Smooth muscle cell of the brain vasculature (primary cell): ENCODE measurements around the gene USP11.

Source experiments
- DNase-seq: peaks from one replicate; pipeline ENCODE4 v3.0.0-alpha.2; 2012; ENCODE audit warnings: low read depth, low spot score

The USP11 gene

DNA sequence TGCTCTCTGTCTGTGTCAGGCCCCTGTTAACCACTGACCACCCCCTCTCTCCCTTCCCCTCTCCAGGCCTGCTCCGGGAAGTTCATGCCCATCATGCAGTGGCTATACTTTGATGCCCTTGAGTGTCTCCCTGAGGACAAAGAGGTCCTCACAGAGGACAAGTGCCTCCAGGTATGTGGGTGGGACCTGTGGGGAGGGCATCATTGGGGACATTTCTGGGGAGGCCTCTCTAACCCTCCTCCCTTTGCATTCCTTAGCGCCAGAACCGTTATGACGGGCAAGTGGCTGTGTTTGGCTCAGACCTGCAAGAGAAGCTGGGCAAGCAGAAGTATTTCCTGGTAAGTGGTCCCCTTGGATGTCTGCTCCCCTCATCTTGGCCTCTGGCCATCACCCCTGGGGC is 29.9 kb upstream of the USP11 start:
- no peak for DNase-seq

DNA sequence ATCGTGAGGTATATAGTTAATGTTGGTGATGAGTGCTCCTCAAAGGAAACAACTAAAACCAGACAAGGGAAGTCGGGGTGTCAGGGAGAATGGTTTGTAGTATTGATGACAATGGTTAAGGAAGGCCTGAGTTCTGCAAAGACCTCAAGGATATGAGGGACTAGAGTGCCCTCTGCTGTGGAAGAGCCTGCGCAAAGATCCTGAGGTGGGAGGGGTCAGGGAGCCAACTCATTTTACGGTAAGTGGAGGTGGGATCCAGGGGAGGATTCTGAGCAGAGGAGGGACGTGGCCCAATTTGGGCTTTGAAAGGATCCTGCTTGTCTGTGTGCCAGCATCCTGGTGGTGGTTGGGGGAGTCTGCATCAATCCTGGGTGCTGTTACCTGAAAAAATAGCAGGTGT is 27.8 kb upstream of the USP11 start:
- DNase-seq, result no peak

DNA sequence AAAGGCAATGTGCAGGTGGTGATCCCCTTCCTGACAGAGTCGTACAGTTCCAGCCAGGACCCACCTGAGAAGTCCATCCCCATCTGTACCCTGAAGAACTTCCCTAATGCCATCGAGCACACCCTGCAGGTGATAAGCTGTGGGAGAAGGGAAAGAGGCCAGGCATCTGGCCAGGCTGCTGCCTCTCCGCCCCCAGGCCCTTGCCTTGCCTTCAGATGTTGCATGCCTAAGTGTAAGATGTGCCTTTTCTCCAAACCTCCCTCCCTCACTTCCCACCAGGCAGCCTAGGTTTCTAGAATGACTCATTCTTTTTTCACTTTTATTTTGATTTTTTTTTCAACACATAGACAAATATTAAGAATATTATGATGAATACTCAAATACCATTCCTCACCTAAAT is 26.5 kb upstream of the USP11 start:
- no peak for DNase-seq

DNA sequence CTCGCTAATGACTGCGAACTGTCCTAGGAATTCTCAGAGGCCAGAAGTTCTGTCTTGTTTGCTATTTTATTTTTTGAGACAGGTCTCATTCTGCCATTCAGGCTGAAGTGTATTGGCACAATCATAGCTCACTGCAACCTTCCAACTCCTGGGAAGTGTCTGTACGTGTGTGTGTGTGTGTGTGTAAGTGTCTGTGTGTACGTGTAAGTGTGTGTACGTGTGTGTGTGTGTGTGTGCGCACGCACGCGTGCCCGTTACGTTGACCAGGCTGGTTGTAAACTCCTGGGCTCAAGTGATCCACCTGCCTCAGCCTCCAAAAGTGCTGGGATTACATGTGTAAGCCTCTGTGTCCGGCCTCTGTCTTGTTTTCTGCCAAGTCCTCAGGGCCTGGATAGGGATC is 24.7 kb upstream of the USP11 start:
- no peak for DNase-seq

DNA sequence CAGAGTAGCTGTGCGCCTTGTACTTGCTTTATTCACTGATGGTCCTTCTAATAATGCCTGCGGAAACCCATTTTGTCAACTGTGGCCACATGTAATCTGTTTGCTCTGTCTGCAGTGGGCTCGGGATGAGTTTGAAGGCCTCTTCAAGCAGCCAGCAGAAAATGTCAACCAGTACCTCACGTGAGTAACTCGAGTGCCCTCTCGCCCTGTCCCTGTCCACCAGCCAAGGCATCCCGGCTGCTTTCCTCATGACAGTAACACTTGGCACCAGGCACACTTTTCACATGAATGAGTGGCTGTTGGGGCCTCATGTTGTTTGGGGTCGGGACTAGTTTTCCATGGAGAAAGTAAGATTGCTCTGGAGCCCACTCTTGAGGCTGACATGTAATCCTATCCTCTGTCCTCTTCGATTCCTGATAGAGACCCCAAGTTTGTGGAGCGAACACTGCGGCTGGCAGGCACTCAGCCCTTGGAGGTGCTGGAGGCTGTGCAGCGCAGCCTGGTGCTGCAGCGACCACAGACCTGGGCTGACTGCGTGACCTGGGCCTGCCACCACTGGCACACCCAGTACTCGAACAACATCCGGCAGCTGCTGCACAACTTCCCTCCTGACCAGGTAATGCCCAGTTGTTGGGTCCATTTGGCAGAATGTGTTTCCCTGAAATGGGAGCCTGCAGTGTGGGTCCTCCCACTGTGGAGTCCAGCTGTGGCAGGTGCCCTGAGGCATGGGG is 23.1 kb upstream of the USP11 start:
- no peak for DNase-seq

DNA sequence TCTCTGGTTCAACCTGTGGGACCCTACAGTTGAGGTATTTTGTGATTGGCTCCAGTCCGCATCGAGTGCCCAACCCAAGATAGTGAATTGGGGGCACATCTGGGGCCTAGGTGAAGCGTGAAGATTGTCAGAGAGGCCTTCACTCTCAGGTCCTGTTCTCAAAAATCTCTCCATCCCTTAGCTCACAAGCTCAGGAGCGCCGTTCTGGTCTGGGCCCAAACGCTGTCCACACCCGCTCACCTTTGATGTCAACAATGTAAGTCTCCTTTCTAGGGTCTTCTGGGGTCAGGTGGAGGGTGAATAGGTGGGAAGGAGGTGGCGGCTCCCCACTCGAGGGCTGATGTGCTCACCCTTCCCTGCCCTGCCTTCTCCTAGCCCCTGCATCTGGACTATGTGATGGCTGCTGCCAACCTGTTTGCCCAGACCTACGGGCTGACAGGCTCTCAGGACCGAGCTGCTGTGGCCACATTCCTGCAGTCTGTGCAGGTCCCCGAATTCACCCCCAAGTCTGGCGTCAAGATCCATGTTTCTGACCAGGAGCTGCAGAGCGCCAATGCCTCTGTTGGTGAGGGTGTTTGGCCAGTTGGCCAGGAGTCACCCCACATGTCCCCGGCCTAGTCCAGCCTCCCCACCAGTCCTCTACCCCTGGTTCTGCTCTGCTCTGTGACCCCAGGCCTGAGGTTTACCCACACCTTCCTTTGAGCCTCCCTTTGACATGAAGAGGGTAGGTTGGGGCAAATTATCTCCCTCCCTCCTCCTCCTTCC is 22.0 kb upstream of the USP11 start:
- DNase-seq, result no peak

DNA sequence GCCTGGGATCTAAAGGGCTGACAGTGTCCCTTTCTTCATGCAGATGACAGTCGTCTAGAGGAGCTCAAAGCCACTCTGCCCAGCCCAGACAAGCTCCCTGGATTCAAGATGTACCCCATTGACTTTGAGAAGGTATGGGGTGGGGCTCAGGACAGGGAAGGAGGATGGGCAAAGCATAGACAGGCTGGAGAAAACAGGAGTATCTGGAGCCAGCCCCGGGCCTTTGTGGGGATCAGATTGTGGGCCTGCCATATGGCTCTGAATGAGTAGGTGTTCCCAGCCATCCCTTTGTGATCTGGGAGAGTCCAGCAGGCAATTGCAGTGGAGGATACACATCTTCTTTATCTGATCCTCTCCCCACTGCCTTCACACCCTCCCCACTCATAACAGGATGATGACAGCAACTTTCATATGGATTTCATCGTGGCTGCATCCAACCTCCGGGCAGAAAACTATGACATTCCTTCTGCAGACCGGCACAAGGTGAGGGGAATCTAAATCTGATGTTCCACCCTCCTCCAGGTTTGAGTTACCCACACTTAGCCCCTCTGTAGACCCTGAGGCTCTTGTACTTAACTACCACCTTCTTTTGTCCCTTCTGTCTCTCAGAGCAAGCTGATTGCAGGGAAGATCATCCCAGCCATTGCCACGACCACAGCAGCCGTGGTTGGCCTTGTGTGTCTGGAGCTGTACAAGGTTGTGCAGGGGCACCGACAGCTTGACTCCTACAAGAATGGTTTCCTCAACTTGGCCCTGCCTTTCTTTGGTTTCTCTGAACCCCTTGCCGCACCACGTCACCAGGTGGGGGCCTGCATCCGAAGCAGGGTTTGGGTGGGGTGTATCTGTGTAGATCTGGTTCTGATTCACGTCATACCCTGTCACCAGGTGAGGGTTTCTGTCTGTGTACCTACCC is 20.2 kb upstream of the USP11 start:
- no peak for DNase-seq

DNA sequence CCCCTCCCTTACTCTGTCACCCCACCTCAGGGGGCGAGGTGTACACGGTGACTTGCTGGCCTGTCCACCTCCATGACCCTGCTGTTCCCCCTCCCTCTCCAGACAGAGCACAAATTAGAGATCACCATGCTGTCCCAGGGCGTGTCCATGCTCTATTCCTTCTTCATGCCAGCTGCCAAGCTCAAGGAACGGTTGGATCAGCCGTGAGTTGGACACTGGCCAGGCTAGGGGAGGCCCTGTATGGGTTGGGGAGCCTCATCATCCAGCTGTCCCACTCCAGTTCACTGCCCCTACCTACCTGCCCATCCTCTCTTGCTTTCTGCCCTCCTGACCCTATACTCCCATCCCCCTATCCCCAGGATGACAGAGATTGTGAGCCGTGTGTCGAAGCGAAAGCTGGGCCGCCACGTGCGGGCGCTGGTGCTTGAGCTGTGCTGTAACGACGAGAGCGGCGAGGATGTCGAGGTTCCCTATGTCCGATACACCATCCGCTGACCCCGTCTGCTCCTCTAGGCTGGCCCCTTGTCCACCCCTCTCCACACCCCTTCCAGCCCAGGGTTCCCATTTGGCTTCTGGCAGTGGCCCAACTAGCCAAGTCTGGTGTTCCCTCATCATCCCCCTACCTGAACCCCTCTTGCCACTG is 18.3 kb upstream of the USP11 start:
- no peak for DNase-seq

DNA sequence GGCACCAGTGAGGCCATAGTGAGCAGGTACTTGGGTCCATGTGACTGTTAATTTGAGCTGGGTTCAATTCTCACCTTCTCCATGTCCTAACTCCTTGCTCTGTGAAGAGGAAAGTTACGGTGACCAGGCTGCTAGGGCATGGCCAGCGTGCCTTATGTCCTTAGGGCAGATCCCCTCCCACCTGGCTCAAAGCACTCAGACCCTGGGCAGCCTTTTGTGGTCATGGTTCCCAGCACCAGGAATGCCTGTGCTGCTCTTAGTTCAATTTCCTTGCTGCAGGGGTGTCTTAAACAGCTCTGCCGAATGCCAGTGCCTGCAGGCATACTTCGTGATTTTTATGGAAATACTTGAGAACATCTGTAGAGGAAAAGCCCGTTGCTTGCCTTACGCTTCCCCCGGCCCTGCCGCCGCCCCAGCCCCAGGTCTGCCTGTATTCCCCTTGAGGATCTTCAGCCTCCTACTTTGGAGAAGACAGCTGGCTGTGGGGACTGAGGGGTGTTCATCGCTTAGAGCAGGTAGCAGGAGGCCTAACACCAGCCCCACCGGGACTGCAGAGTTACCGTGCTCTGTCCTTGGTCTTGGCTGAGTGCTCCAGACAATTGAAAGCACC is 17.4 kb upstream of the USP11 start:
- no peak for DNase-seq

DNA sequence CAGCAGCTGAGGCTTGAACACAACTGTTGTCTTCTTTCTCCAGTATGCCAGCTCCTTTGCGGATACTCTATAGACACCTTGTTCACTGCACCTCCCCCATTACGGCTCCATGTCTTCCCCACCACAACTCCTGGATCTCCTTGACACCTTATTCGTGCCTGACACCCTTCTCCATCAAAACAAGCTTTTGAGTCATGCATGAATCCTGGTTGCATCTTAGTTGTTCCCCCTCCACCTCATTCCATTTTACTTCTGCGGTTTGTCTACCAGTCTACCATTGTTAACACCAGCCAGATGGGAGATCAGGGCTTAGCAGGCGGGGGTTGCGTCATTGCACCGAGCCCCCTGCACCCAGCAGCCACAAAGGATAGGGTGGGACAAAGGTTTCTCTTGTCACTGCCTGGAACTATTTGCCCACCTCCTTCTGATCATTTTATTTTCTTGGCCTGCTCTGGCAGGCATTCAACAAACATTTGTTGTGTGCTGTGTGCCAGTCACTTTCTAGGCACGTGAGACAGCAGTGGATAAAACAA is 16.4 kb upstream of the USP11 start:
- no peak for DNase-seq

DNA sequence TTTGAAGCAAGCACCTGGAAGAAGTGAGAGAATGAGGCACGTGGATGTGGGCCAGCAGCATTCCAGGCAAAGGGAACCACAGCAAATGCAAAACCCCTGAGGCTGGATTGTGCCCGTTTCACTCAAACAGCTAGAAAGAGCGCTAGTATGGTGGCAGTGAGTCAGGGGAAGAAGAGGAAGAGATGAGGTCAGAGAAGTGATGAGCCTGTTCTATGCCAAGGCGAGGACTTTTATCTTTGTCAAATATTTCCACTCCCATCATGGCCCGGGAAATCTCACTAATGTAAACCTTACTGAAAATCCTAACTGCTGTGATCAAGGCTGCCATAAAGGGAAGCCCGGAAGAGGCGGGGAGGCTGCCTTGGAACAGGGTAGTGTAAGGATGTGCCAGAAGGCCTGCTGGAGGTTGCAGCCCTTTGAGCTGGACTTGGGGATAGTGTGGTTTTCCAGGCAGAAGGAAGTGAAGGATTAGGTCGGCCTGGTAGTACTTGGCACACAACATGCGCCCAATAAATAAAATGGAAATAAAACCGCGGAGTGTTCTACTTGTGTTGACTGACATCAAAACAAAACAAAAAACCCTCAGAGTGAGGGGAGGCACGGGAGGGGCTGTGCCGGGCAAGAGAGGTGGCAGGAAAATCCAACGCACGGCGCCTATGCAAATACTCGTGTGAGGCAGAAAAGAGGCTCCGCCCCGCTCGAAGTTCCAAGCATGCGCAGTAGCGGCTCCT is 15.5 kb upstream of the USP11 start:
- no peak for DNase-seq

DNA sequence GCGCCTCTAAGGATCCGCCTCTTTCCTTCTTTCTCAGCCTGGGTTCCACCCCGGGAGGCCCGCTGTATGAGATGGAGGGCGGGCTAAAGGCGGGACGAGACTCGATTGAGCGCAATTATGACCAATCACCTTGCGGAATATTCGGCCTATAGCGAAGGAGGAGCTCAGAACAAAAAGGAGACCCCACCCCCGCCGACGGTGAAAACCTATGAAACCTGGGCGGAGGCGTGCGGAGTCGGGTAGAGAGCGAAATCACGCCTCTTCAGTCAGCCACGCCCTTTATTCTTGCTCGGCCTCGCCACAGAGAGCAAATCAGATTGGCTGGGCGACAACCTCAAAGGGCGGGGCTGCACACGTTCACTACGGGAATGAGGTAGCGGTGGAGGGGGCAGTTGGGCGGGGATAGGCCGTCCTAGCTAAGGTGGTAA is 14.9 kb upstream of the USP11 start:
- DNase-seq, result peak; percentile 98

DNA sequence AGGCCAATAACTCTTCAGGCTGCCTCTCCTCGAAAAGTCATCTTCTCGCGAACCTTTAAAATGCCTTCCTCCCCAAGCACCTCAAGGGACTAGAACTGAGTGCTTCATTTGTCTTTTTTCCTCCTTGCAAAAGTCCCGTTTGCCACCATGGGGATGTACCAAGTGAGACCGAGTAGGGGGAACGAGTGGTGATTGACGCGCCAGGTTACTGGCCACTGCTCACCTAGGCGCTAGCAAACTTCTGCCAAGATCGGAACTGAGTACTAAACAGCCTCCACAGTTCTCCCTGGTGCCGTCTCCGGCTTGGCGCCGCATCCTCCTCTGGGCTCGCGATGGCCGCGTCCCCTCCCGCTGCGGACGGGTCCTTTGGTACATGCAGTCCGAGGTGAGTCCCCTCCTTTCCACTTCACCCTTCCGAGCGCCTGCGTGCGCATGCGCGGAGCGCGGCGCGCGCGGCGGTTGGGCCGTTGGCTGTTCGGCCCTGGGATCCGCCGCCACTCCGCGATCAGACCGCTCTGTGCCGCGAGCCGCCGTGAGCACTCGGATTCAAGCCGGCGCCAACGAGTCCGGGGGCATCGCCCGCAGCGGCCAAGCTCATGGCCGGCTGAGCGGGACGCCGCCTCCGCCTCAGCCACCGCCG is 14.4 kb upstream of the USP11 start, which contains the start of gene CDK16:
TSS of gene CDK16 (plus strand) at position 402 of the 640 bp plus-strand sequence. CDS start 4,877 bp downstream, outside the sequence.
- DNase-seq, result peak; percentile 63

DNA sequence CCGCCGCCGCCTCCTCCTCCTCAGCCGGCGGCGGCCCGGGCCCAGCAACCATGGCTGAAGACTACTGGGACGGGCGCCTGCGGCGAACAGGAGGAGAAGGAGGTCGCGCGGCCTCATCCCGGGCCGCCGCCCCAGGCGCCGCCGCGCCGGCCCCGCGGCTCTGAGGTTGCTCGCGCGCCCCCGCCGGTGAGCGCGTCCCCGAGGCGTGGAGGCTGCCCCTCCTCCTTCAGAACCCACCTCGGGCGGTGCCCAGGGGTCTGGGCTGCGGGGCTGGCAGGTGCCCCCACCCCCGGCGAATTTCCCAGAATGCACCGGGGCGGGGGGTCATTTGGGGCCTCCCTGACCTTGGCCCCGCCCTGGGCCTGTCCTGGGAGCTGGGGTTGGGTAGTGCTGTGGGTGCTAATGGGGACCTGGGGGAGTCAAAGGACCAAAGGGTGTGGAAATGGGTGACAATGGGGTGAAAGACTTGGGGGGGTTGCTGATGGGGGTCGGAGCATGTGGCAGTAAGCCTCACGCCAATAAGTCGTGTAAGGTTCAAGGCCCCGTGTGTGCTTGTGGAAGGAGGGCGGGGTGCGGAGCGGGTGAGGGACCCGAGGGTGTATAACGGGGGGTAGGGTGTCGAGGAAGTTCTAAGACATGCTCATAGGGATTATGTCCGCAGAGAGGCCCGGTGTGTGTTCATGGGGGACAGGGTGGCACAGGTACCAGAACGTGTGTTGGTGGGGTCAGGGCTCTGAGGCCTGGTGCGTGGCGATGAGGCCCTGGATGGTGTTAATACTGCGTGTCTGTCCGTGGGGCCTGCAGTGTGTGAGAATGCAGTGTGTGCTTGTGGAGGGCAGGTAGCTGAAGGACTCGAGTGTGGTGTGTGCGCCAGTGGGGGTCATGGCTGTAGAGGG is 13.6 kb upstream of the USP11 start:
- DNase-seq, result no peak

DNA sequence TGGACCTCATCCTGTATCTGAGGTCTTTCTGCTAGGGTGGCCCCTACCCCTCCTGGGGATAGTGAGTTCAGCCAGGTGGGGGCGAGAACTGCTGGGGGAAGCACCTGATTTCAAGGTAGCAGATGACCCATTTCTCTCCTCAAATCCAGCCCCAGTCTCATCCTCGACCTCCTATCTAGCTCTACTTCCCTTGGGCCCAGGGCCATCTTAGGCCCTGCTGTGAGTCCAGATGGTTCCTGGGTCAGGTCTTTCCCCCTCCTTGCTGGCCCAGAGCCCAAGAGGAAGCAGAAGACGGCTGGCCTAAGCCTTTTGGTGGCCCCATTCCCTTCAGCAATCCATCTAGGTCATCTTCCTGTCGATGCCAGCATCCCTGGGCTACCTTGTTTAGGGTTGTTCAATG is 11.1 kb upstream of the USP11 start:
- no peak for DNase-seq

DNA sequence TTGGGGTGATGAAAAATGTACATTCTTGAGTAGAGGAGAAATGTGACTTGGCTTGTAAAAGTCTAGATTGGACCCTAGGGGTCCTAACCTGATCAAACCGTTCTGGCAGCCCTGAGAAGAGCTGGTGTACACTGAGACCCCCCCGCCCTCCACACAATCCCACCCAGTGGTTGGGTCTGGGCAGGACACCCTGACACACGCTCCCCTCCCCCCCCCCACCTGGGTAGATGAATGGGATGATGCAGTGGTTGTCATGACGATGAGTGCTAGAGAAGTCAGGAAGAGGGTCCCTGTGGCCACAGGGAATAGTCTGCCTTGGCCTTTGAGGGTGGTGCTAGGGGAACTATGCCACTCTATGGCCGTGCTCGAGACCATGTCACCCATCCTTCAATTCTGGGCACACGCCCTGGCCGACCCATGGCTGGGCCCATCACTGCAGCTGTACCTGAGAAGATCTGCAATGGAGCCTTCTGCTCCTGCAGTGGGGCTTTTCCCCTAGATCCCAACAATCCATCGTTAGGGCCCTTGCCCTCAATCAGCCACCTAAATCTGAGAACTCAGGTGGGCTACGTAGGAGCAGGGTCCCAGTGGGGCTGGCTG is 10.0 kb upstream of the USP11 start:
- no peak for DNase-seq

DNA sequence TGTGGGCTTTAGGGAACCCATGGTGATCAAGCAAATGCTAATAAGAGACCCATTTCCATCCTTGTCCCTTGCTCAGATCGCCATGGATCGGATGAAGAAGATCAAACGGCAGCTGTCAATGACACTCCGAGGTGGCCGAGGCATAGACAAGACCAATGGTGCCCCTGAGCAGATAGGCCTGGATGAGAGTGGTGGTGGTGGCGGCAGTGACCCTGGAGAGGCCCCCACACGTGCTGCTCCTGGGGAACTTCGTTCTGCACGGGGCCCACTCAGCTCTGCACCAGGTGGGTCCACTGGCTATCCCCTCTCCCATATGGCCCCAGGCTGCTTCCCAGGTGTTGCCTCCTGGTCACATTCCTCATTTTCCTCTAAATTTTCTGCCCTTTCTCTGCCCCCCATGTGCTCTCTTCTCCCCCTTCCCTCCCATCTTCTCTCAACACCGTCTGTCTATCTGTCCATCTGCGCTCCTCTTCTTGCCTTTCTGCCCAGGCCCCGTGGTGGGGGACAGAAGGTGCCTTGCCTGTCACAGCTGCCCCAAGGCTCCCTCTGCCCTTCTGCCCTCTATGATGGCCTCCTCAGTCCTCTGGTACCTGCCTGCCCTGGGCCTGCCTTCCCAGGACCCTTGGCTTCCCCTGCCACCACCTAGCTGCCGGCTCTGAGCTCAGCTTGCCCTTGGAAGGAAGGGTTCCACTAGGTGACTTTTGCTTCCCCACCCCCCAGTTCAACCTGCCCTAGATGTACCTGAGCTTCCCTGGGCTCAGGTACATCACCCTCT is 9.1 kb upstream of the USP11 start:
- DNase-seq, result no peak
